Skeletal muscle tissue (tissue), 4 donors: ENCODE data around the gene POLR1C. TPM values are rescaled to one million over a fixed set of nuclear protein-coding genes. Genes with fewer than 3 reads are reported as not detected.
"Not testable (repeated sequence)": the region's sequence is repeated elsewhere in the genome, so short reads cannot be mapped to it uniquely, and the experiment has no call there.

Source experiments
- H3K27ac ChIP-seq: one replicate; pipeline ENCODE4 v1.7.0; 2013; ENCODE audit warnings: mild to moderate bottlenecking, low read depth, low read length, inconsistent platforms
- H3K27me3 ChIP-seq, 3 donors: one replicate each; pipeline ENCODE4 v1.7.0; 2013; ENCODE audit warnings: low read length in 3 of 3; ENCODE audit not compliant: control insufficient read depth in 3 of 3, insufficient read depth in 3 of 3
- H3K36me3 ChIP-seq, 3 donors: one replicate each; pipeline ENCODE4 v1.7.0; 2013; ENCODE audit warnings: low read length in 3 of 3; ENCODE audit not compliant: control insufficient read depth in 3 of 3, insufficient read depth in 3 of 3
- H3K4me1 ChIP-seq, 3 donors: one replicate each; pipeline ENCODE4 v1.7.0; 2013; ENCODE audit warnings: low read length in 3 of 3, mild to moderate bottlenecking in 3 of 3; ENCODE audit not compliant: control insufficient read depth in 3 of 3, insufficient read depth in 3 of 3
- H3K4me3 ChIP-seq, 3 donors: one replicate each; pipeline ENCODE4 v1.7.0; 2013; ENCODE audit warnings: low read length in 3 of 3
- H3K9ac ChIP-seq, 3 donors: one replicate each; pipeline ENCODE4 v1.7.0; 2013; ENCODE audit warnings: low read length in 3 of 3, mild to moderate bottlenecking in 3 of 3, moderate library complexity in 2 of 3, low read depth in 1 of 3
- H3K9me3 ChIP-seq, 3 donors: one replicate each; pipeline ENCODE4 v1.7.0; 2013; ENCODE audit warnings: low read length in 3 of 3; ENCODE audit not compliant: control insufficient read depth in 3 of 3
- total RNA-seq: library from RNA; depleted of rRNA; stranded (reverse); fragments of >200 nt; gene quantifications from one replicate; pipeline ENCODE4 v1.2.3, GENCODE V29; 2014
- donor health status: Osteomylitis.

The POLR1C gene
- total RNA-seq, 1 donor from 2014 or later, result 21.9 TPM

GRCh38 chr6:43497689-43498088 lies 19.2 kb upstream of the POLR1C start:
- no peaks in the 10 kb centered on the region for H3K9me3 ChIP-seq
- no peak overlapping the region for H3K9ac ChIP-seq
- H3K27me3 ChIP-seq, result no peaks in the 10 kb centered on the region
- H3K4me1 ChIP-seq, result peaks cover 26 to 62% (median 48%) of the 10 kb centered on the region in 3 donors
- no peak overlapping the region for H3K4me3 ChIP-seq
- no peak overlapping the region for H3K27ac ChIP-seq
- H3K36me3 ChIP-seq, result peaks cover 43 to 50% (median 46%) of the 10 kb centered on the region in 3 donors

DNA sequence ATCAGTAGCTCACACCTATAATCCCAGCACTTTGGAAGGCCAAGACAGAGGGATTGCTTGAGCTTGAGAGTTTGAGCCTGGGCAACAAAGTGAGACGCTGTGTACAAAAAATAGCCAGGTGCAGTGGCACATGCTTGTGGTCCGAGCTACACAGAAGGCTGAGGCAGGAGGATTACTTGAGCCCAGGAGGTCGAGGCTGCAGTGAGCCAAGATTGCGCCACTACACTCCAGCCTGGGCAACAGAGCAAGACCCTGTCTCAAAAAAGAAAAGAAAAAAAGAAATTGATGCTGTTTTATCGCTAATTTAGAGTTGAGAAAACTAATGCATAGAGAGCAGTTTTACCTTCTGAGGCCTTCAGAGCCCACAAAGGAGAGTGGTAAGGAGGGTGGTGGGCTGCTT lies 18.6 kb upstream of the POLR1C start:
- not testable (repeated sequence) for H3K27me3 ChIP-seq, H3K27ac ChIP-seq, H3K9ac ChIP-seq, H3K9me3 ChIP-seq, H3K4me3 ChIP-seq
- Histone ChIP-seq H3K4me1 (peaks cover 20 to 56% (median 42%) of the 10 kb centered on the region in 3 donors), H3K36me3 (peaks cover 49 to 56% (median 52%) of the 10 kb centered on the region in 3 donors)

GRCh38 chr6:43499028-43499815 lies 17.7 kb upstream of the POLR1C start:
- Histone ChIP-seq H3K9me3 (no peaks in the 10 kb centered on the region), H3K4me1 (peaks cover 18 to 47% (median 33%) of the 10 kb centered on the region in 3 donors), H3K27ac (peak overlapping the region; percentile 13), H3K36me3 (peaks cover 55 to 61% (median 58%) of the 10 kb centered on the region in 3 donors), H3K27me3 (no peaks in the 10 kb centered on the region), H3K4me3 (no peak overlapping the region), H3K9ac (no peak overlapping the region)

GRCh38 chr6:43500921-43501320 lies 16.0 kb upstream of the POLR1C start:
- H3K27me3 ChIP-seq, result no peaks in the 10 kb centered on the region
- H3K27ac ChIP-seq, result no peak overlapping the region
- peaks cover 64 to 77% (median 68%) of the 10 kb centered on the region in 3 donors for H3K36me3 ChIP-seq
- peaks cover 6 to 31% (median 22%) of the 10 kb centered on the region in 3 donors for H3K4me1 ChIP-seq
- H3K9ac ChIP-seq, result no peak overlapping the region
- H3K9me3 ChIP-seq, result no peaks in the 10 kb centered on the region
- no peak overlapping the region for H3K4me3 ChIP-seq

DNA sequence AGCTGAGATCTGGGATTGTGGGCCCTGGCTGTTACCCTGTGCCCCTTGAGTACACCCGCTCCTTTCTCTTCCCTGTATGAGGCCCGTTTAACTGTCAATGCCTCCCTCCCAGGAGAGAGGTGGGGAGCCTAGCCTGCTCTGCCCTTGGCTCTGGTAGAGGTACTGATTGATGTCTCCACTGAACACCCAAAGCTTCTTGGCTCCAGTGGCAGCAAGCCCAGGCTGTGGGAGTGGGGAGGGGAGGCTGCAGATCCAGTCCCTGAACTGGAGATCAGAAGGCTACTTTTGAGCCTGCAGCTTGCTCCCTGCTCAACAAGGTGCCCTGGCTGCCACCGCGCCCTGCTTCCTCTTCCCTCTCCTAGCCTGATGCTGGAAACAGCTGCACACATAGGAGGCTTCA lies 14.2 kb upstream of the POLR1C start:
- H3K9me3 ChIP-seq, result no peaks in the 10 kb centered on the region
- no peak overlapping the region for H3K4me3 ChIP-seq
- peaks cover 63 to 72% (median 68%) of the 10 kb centered on the region in 3 donors for H3K36me3 ChIP-seq
- no peak overlapping the region for H3K9ac ChIP-seq
- no peak overlapping the region for H3K27ac ChIP-seq
- peaks cover 0 to 4% (median 3%) of the 10 kb centered on the region in 3 donors for H3K27me3 ChIP-seq
- peaks cover 4 to 25% (median 17%) of the 10 kb centered on the region in 3 donors for H3K4me1 ChIP-seq

GRCh38 chr6:43503443-43503842 lies 13.4 kb upstream of the POLR1C start:
- peaks cover 4 to 24% (median 17%) of the 10 kb centered on the region in 3 donors for H3K4me1 ChIP-seq
- no peak overlapping the region for H3K9ac ChIP-seq
- H3K9me3 ChIP-seq, result no peaks in the 10 kb centered on the region
- H3K27ac ChIP-seq, result no peak overlapping the region
- peaks cover 61 to 64% (median 63%) of the 10 kb centered on the region in 3 donors for H3K36me3 ChIP-seq
- H3K4me3 ChIP-seq, result no peak overlapping the region
- H3K27me3 ChIP-seq, result peaks cover 0 to 12% (median 8%) of the 10 kb centered on the region in 3 donors

DNA sequence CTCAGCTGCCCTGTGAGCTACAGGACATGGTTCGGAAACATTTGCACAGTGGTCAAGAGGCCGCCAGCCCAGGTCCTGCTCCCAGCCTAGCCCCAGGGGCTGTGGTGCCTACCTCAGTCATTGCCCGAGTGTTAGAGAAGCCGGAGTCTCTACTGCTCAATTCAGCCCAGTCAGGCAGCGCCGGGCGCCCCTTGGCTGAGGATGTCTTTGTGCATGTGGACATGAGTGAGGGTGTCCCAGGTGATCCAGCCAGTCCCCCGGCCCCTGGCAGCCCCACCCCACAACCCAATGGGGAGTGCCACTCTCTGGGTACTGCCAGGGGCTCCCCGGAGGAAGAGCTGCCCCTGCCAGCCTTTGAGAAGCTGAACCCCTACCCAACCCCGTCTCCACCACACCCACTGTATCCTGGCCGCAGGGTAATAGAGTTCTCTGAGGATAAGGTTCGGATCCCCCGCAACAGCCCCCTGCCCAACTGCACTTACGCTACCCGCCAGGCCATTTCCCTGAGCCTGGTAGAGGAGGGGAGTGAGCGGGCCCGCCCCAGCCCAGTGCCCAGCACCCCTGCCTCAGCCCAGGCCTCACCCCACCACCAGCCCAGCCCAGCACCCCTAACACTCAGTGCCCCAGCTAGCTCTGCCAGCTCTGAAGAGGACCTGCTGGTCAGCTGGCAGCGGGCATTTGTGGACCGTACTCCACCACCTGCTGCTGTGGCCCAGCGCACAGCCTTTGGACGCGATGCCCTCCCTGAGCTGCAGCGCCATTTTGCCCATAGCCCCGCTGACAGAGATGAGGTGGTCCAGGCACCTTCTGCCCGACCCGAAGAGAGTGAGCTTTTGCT lies 11.9 kb upstream of the POLR1C start:
- Histone ChIP-seq H3K4me1 (peaks cover 13 to 25% (median 17%) of the 10 kb centered on the region in 3 donors), H3K9ac (no peak overlapping the region), H3K36me3 (peaks cover 47 to 48% (median 48%) of the 10 kb centered on the region in 3 donors), H3K27ac (no peak overlapping the region), H3K4me3 (no peak overlapping the region), H3K27me3 (peaks cover 3 to 21% (median 19%) of the 10 kb centered on the region in 3 donors), H3K9me3 (no peaks in the 10 kb centered on the region)

- H3K9me3 ChIP-seq, result no peaks in the 10 kb centered on the region
- peaks cover 40 to 41% (median 41%) of the 10 kb centered on the region in 3 donors for H3K36me3 ChIP-seq
- H3K4me3 ChIP-seq, result no peak overlapping the region
- no peak overlapping the region for H3K27ac ChIP-seq
- peaks cover 3 to 21% (median 19%) of the 10 kb centered on the region in 3 donors for H3K27me3 ChIP-seq
- H3K4me1 ChIP-seq, result peaks cover 17 to 24% (median 19%) of the 10 kb centered on the region in 3 donors
- no peak overlapping the region for H3K9ac ChIP-seq
Measured at GRCh38 chr6:43505718-43506117, 11.2 kb upstream of the POLR1C start.

DNA sequence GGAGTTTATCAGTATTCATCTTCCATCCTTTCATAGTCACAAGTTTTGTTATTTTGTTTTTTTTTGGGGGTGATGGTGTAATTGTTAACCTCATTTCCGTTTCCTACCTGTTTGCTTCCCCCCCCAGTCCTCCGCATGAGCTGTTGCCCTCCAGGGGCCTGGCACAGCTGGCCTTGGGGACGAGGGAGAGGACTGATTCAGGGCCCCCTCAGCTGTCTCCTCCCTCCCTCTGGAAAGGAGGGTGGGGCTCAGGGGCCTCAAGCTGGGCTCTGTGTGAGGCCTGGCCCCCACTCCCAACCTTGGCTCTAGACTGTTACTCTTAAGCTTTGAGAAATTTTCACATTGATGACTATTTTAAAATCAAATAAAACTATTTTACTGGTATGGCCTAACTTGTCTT lies 10.7 kb upstream of the POLR1C start:
- H3K9ac ChIP-seq, result peak overlapping the region in 1 of 3 donors; percentile 64
- H3K36me3 ChIP-seq, result peaks cover 35 to 41% (median 41%) of the 10 kb centered on the region in 3 donors
- peaks cover 19 to 26% (median 22%) of the 10 kb centered on the region in 3 donors for H3K4me1 ChIP-seq
- peaks cover 3 to 21% (median 19%) of the 10 kb centered on the region in 3 donors for H3K27me3 ChIP-seq
- no peak overlapping the region for H3K4me3 ChIP-seq
- H3K27ac ChIP-seq, result no peak overlapping the region
- no peaks in the 10 kb centered on the region for H3K9me3 ChIP-seq
